ENCODE data around the gene PNPLA1.
"Not testable (repeated sequence)": the region's sequence is repeated elsewhere in the genome, so short reads cannot be mapped to it uniquely, and the experiment has no call there.

Gene PNPLA1

DNA sequence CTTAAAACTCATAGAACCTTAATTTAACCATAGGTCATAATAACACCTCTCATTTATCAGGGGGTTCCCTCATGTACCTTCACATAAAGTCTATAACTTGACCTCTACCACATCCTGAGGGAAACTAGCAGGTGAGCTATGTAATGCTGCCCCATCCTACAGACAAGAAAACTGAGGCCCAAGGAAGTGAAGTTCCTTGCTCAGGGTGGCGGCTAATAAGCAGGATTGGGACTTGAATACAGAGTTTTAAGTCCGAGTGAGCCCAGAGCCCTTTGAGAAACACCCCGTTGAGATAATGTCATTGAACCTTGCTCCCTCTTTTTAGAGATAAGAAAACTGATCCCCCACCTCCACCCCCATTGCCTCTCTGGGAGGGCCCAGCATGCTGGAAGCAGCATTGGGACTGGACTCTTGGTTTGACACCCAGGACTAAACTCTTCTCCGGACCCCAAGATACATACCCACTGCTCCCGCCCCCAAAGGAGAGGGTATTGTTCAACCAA, 66.4 kb downstream of the PNPLA1 start:
- DNase-seq (ENCODE audit: low read depth) = no peak

DNA sequence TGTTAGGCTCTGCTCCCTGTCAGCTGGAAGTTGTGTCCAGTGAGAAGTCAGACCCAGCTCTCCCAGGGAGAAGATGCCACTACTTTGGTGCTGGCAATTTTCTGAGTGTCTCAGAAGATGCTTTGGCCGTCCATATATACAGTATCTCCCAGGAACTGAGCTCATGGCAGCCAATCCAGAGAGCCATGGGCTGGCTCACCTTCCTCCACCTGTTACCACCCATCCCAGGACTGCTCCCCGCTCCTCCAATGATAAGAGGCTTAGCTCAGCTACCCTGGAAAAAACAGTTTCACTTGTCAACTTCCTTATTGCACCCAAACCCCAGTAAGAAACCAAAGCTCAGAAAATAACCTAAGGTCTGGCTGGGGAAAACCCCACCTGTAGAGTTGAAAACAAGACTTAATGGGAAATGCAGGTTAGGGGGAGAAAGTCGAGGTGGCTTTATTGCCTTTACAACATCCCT, 67.0 kb downstream of the PNPLA1 start, which contains the start of gene BNIP5:
TSS of gene BNIP5 (minus strand) at position 110 of the 463 bp plus-strand sequence. CDS start 6,198 bp downstream, outside the sequence.
- DNase-seq (ENCODE audit: low read depth) = no peak

DNA sequence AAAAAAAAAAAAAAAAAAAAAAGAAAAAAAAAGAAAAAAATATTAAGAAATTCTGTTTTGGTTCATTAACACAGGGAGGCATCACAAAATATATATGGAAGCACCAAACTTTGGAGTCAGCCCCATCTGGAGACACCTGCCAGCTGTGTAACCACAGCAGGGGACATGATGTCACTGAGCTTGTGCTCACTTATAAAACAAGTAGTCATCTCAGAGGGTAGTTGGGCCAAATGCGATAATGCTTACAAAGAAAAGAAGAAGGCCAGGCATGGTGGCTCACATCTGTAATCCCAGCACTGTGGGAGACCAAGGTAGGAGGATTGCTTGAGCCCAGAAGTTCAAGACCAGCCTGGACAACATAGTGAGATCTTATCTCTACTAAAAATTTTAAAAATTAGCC, 68.0 kb downstream of the PNPLA1 start:
- no peak for DNase-seq (ENCODE audit: low read depth)

DNA sequence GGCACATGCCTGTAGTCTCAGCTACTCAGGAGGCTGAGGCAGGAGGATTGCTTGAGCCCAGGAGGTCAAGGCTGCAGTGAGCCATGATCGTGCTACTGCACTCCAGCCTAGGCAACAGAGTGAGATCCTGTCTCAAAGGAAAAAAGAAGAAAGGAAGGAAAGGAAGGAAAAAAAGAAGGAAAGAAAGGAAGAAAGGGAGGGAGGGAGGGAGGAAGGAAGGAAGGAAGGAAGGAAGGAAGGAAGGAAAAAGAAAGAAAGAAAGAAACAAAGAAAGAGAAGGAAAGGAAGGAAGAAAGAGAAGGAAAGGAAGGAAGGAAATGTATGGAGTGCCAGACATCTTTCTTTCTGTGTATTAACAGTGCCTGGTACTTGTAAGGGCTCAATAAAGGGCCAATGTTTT, 68.4 kb downstream of the PNPLA1 start:
- DNase-seq (ENCODE audit: low read depth) = not testable (repeated sequence)

DNA sequence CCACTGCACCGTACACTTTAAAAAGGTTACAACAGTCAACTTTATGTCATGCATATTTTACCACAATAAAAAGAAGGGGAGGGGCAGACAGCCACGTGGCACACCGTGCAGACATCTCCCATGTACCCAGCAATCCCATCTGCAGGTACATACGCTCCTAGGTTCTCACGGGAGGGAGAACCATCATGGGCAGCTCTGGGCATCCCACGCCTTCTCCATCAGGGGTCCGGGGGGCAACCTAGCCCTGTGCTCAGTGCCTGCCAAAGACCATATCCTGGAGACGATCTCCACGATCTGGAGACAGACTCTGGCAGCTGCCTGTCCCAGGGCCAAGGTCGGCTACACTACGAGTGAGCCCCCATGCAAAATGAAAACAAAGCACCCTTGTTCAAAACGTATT, 69.3 kb downstream of the PNPLA1 start:
- no peak for DNase-seq (ENCODE audit: low read depth)

DNA sequence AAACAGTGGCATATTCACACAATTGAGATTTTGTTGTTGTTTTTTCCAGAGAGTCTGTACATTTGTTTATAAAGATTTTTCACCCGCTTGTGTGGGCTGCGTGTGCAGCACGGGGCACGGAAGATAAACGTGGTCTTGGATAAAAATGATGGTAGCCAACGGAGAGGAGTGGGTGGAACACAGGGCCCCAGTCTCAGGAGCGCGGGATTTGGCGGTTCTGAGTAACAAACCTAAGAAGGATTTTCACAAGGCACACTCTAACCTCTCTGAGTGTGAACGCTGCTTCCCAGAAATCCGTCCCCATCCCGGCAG, 70.4 kb downstream of the PNPLA1 start:
- no peak for DNase-seq (ENCODE audit: low read depth)

DNA sequence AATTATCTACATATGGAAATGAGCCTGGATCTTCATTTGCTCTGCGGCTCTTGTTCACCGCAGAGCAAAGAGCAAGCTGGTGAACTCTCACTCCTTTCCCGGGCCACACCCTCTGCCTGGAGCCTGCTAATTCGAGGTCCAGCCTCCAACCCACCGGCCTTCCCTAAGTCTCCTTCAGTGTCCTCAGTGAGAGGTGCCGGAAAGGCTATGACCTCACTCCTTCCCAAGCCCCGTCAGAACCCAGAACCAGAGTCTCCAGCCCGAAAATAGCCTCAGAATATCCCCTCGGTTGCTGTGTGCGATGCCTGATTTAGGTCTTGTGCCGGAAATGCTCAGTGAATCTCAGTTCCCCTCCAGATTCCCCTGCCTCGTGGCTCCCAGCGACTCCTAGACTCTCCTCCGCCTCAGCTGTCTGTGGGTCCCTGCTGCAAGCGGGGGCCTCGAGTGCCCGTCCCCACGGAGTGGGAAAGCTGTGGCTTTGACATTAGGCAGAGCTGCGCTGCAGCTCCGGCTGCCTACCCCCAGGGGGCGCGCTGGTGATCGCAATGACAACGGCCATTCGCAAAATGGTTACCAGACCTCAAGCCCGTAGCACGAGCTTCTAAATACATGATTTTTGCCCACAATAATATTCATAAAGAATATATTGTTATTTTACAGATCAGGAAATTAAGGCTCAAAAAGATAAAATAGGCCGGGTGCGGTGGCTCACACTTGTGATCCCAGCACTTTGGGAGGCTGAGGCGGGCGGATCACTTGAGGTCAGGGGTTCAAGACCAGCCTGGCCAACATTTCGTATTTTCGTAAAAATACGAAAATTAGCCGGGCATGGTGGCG, 71.0 kb downstream of the PNPLA1 start:
- peak; percentile 55 for DNase-seq (ENCODE audit: low read depth)

DNA sequence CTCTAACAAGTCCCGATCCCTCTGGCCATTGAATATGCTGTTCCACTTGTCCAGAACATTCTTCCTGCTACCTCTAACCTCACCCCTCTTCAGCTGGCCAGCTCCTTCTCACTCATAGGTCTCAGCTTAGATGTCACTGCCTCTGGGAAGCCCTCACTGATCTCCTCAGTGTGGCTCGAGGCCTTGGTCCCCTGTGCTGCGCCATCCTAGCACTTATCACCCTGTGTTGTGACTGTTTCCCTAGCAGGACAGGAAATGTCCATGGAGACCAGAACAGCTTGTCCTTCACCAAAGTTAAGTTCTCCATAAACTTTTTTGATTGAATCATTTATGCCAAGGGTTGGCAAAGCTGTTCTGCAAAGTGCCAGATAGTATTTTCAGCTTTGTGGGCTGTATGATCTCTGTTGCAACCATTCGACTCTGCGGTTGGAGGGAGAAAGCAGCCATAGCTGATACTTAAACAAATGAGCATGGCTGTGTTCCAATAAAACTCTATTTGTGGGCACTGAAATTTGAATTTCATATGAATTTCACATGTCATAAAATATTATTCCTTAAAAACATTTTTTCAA, 73.3 kb downstream of the PNPLA1 start:
- DNase-seq (ENCODE audit: low read depth) = no peak

DNA sequence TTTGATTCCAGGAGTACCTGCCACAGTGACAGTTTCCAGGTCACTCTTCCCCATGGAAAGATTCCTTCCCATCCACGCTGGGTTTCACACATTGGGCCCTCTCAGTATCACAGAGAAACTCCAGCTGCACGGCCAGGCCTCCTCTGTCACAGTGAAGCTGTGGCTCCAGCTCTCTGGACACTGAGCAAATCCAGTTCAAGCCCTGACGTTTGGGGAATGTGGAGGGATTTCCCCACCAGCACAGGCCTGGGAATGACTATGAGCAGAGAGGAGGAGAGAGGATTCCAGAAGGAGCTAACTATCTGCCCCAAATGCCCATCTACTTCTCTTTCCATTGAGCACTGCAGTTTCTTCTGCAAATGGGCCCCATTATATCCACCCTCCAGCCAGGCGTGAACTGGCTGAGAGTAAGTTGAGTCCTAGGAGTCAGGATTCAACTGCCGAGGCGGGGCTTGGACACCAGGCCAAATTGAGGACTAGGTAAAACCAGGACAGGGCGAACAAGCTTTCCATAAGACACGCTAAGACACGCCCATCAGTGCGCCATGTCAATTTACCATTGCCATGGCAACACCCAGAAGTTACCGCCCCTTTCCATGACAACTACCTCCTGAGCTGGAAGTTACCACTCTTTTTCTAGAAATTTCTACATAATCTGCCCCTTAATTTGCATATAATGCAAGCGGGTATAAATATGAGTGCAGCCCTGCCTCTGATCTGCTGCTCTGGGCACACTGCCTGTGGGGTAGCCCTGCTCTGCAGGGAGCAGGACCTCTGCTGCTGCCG, 76.0 kb downstream of the PNPLA1 start:
- DNase-seq (ENCODE audit: low read depth) = no peak

DNA sequence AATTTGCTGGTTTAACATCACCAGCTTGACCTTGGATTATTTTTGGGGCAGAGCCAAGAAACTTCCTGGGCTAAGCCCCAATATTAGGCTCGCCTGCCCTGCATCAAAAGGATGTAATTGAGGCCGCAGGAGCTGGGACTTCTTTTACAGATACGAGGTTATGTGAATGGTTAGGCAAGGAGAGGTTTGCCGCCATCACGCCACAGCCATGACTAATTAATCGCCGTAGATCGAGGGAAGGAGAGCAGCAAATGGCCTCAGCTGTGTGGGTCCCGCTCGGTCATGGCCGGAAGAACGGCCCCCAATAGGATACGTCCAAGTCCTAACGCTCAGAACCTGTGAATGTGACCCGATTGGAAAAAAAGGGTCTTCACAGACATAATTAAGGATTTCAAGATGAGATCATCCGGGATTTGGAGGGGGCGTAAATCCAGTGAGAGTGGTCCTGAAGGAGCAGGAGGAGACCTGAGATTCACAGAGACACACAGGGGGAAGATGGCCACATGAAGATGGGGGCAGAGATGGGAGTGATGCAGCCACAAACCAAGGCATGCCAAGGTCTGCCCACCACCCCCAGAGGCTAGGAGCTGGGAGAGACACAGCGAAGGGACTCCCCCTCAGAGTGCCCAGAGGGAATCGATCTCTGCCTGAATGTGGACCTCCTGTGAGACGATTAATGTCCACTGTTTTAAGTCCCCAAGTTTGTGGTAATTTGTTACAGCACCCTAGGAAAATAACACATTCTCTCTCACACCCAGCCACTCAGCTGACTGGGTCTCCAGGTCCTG, 76.8 kb downstream of the PNPLA1 start:
- no peak for DNase-seq (ENCODE audit: low read depth)

DNA sequence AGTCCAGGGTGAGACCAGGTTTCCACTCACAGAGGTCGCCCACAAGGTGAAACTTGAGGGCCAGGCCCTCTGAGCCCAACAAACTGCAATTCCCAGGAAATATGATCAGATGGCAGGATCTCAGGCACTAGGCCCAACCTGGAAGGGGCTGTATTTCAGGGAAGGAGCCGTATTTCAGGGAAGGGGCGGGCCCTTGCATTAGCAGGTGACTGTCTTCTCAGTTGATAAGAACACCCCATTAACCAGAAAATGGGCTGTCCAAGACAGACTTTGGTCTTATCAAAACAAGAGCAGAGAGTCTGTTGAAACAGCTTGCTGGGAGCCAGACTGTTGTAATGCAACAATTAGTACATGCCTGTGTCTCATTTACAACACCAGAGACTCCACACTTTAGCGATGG, 77.8 kb downstream of the PNPLA1 start:
- DNase-seq (ENCODE audit: low read depth) = no peak

DNA sequence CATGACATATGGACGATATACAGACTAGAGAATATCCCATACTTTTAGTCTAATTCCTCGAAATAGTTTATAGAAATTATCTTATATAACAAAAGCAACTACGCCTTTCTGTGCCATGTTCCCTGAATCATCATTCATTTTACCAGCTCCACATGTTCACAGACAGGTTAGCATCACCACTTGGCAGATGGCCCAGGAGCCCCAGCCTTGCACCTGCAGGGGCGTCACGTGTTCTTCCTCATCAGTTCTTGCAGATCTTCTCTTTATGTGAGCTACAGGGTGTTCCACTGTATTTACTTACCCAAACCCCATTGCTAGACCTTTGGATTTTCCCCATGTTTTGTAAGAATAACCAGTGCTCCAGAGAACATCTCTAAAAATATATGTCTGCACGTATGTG, 79.4 kb downstream of the PNPLA1 start:
- DNase-seq (ENCODE audit: low read depth) = no peak

DNA sequence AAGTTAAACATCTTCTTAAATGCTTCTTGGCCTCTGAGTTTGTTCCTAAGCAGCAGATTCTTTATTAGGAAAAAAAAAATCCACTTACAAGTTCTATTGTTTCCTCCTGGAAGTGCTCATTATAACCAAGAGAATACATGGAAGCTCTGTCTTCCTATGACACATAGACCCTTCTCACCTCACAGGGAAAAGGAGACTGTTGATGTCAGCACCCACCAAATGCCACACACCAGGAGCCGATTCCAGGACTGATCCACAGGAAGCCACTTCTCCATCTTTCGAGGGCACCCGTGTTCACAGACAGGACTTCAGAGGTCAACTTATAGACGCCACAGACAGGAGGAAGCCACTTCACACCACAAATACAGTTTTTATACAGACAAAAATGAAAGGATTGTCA, 80.2 kb downstream of the PNPLA1 start:
- no peak for DNase-seq (ENCODE audit: low read depth)

DNA sequence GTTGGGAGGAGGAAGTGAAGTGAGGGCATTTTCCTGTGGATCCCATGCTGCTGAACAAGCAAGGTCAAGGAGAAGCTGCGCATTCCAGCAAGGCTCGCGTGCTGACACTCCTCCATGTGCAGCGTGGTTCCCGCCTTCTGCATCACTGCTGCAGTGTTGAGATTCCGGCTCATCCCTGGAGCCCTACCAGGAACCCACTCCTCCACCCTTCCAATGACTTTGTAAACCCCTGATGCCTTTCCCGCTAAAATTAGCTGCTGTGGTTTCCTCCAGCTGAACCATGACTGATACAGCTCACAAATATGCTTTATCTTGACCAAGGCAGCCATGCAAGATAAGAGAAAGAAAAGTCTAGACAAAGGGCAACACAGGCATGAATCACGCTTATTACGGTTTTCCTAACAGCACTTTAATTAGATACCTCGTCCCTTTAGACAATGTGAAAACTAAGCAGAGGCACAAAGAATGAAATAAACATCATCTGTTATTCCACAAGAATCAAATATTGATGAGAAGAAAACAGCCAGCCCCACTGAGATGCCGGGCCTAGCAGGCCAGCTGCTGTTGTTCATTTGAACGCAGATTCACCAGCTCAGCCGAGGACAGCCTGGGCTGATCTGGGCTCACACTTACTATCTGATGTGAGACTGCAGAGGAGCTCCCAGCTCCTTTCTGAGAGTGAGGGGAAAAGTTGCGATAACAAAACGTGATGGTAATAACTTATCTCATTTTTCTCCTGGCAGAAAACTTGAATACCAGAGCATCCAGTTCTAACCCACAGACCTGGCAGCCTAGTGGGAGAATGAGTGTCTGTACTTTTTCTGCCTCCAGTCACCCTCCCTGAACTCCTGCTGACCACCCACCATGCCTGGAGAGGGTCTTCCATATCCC, 81.1 kb downstream of the PNPLA1 start:
- no peak for DNase-seq (ENCODE audit: low read depth)

DNA sequence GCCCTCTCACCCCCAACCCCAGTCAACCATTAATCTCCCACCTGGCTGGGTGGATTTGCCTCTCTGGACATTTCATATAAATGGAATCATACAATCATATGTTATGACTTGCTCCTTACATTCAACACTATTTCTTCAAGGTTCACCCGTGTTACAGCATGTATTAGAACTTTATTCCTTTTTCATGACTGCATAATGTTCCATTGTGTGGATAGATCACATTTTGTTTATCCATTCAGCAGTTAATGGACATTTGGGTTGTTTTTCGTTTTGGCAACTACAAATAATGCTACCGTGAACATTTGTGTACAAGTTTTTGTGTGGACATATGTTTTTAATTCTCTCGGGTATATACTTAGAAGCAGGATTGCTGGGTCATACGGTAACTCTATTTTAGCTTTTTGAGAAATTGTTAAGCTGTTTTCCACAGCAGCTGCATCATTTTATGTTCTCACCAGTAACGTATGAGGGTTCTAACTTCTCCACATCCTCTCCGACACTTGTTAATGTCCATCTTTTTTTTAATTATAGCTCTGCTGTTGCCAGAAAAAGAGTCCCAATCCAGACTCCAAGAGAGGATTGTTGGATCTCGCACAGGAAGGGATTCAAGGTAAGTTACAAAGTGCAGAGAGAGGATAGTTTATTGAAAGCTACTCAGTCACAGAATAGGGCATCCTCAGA, 82.8 kb downstream of the PNPLA1 start:
- no peak for DNase-seq (ENCODE audit: low read depth)

DNA sequence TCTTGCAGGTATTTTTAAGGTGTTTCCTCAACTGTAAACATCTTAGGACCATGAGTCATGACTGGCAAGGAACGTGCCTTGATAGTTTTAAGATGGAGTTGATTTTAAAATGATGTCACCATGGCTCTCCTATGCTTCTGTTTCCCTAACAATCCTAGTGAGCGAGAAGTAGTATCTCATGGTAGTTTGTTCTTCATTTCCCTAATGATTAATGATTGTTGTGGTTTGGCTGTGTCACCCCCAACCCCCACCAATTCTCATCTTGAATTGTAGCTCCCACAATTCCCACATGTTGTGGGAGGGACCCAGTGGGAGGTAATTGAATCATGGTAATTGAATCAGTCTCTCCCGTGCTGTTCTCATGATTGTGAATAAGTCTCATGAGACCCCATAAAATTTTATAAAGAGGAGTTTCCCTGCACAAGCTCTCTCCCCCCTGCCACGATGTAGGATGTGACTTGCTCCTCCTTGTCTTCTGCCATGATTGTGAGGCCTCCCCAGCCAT, 83.6 kb downstream of the PNPLA1 start:
- no peak for DNase-seq (ENCODE audit: low read depth)

DNA sequence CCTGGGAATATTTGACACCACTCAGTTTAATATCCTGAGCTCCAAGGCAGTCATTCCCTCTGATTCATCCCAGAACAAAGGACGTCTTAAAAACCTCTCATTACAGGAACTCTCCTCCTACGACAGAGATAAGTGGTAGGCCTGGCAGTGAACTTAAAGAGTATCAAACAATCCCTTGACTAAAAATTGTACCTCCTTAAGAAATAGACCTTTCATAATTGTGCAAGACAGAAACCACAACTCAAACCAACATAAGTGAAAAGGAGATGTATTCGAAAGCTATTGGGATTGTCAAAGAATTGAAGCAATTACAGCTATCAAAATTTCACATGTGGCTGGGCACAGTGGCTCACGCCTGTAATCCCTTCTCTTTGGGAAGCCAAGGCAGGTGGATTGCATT, 86.0 kb downstream of the PNPLA1 start:
- no peak for DNase-seq (ENCODE audit: low read depth)

DNA sequence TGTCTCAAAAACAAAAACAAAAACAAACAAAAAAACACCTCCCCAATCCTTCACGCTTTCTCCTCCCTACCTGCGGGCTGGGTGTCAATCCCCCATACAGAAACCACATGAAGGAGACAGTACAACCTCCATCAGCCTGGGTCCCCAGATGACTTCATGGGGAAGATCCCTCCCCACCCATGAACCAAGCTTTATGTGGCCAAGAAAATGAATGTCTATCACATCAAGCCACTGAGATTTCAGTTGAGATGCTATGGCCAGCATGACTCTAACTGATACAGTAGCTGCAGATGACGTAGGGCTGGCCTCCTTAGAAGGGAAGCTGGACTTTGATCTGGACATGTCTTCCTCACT, 88.0 kb downstream of the PNPLA1 start:
- no peak for DNase-seq (ENCODE audit: low read depth)

Data from stimulated activated CD8-positive, alpha-beta memory T cell treated with anti-CD3 and anti-CD28 coated beads, Interleukin-7, amount 100 ng/mL, for 24 hours (primary cell).